ENCODE data around the gene DAP. TPM values are rescaled to one million over a fixed set of nuclear protein-coding genes. Genes with fewer than 3 reads are reported as not detected.

The DAP gene
- total and polyA plus RNA-seq, 2 experiments from 2014 or later, result 35.7 to 37.6 TPM

DNA sequence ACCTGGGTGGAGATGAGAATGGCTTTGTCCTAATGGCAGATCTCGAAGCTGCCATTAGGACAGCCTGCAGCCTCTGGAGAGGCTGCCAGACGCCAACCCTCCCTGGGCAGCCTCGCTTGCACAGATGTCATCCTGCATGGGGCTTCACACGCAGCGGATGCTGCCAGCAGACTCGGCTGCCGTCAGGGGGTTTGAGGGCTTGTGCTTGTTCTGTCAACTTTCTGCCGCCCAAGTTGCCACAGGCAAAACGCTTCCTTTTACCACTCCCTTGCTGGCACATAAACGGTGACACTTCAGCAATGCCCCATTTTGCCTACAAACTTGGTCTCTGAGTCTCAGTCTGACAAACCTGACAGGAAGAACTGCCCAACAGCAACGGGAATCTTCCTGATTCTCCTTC, 24.7 kb downstream of the DAP start:
- no peak for DNase-seq (ENCODE audit: low spot score)
- Histone ChIP-seq H3K79me2 (replicated peaks; ENCODE audit: insufficient read depth) (no peaks in the 10 kb centered on the region), H3K4me2 (no peak overlapping the region), H2AFZ (no peak overlapping the region), H3K4me3 (no peak overlapping the region), H3K36me3 (ENCODE audit: insufficient read depth) (no peaks in the 10 kb centered on the region; the same call in 1 of the 2 replicates), H3K27me3 (ENCODE audit: insufficient read depth) (no peaks in the 10 kb centered on the region), H3K4me1 (ENCODE audit: insufficient read depth) (no peaks in the 10 kb centered on the region), H4K20me1 (replicated peaks; ENCODE audit: insufficient read depth) (no peaks in the 10 kb centered on the region), H3K9me2 (ENCODE audit: insufficient read depth) (no peaks in the 10 kb centered on the region), H3K27ac (ENCODE audit: low read depth) (no peak overlapping the region), H3F3A (replicated peaks; ENCODE audit: low read depth) (no peaks in the 10 kb centered on the region)
- no peaks in the 10 kb centered on the region for H3K4me1 Mint-ChIP-seq
- TF ChIP-seq, protein P1, sequence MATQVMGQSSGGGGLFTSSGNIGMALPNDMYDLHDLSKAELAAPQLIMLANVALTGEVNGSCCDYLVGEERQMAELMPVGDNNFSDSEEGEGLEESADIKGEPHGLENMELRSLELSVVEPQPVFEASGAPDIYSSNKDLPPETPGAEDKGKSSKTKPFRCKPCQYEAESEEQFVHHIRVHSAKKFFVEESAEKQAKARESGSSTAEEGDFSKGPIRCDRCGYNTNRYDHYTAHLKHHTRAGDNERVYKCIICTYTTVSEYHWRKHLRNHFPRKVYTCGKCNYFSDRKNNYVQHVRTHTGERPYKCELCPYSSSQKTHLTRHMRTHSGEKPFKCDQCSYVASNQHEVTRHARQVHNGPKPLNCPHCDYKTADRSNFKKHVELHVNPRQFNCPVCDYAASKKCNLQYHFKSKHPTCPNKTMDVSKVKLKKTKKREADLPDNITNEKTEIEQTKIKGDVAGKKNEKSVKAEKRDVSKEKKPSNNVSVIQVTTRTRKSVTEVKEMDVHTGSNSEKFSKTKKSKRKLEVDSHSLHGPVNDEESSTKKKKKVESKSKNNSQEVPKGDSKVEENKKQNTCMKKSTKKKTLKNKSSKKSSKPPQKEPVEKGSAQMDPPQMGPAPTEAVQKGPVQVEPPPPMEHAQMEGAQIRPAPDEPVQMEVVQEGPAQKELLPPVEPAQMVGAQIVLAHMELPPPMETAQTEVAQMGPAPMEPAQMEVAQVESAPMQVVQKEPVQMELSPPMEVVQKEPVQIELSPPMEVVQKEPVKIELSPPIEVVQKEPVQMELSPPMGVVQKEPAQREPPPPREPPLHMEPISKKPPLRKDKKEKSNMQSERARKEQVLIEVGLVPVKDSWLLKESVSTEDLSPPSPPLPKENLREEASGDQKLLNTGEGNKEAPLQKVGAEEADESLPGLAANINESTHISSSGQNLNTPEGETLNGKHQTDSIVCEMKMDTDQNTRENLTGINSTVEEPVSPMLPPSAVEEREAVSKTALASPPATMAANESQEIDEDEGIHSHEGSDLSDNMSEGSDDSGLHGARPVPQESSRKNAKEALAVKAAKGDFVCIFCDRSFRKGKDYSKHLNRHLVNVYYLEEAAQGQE (IDR thresholded peaks at IDR 0.05; ENCODE audit: unreplicated experiment), result no peak
- TF ChIP-seq POLR2AphosphoS5 (IDR thresholded peaks at IDR 0.05; ENCODE audit: low read depth), result no peak
- no peak for TF ChIP-seq ZNF331 (CRISPR knock-in tag; IDR thresholded peaks at IDR 0.05; ENCODE audit: low read depth)
- TF ChIP-seq, protein P2, sequence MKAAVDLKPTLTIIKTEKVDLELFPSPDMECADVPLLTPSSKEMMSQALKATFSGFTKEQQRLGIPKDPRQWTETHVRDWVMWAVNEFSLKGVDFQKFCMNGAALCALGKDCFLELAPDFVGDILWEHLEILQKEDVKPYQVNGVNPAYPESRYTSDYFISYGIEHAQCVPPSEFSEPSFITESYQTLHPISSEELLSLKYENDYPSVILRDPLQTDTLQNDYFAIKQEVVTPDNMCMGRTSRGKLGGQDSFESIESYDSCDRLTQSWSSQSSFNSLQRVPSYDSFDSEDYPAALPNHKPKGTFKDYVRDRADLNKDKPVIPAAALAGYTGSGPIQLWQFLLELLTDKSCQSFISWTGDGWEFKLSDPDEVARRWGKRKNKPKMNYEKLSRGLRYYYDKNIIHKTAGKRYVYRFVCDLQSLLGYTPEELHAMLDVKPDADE (IDR thresholded peaks at IDR 0.05), result no peak
- TF ChIP-seq STAT1 (IDR thresholded peaks at IDR 0.05; ENCODE audit: unreplicated experiment), result no peak
- no peak for TF ChIP-seq ZNF114 (CRISPR knock-in tag; IDR thresholded peaks at IDR 0.05)
- TF ChIP-seq, protein P3, sequence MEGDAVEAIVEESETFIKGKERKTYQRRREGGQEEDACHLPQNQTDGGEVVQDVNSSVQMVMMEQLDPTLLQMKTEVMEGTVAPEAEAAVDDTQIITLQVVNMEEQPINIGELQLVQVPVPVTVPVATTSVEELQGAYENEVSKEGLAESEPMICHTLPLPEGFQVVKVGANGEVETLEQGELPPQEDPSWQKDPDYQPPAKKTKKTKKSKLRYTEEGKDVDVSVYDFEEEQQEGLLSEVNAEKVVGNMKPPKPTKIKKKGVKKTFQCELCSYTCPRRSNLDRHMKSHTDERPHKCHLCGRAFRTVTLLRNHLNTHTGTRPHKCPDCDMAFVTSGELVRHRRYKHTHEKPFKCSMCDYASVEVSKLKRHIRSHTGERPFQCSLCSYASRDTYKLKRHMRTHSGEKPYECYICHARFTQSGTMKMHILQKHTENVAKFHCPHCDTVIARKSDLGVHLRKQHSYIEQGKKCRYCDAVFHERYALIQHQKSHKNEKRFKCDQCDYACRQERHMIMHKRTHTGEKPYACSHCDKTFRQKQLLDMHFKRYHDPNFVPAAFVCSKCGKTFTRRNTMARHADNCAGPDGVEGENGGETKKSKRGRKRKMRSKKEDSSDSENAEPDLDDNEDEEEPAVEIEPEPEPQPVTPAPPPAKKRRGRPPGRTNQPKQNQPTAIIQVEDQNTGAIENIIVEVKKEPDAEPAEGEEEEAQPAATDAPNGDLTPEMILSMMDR (conservative IDR thresholded peaks at IDR 0.05; ENCODE audit: low read depth in 2 of 2), result no peak
- TF ChIP-seq EZH2 (IDR thresholded peaks at IDR 0.05; ENCODE audit: low read depth, unreplicated experiment), result no peak
- TF ChIP-seq JUNB (IDR thresholded peaks at IDR 0.05; ENCODE audit: unreplicated experiment), result no peak
- TF ChIP-seq, protein P4, sequence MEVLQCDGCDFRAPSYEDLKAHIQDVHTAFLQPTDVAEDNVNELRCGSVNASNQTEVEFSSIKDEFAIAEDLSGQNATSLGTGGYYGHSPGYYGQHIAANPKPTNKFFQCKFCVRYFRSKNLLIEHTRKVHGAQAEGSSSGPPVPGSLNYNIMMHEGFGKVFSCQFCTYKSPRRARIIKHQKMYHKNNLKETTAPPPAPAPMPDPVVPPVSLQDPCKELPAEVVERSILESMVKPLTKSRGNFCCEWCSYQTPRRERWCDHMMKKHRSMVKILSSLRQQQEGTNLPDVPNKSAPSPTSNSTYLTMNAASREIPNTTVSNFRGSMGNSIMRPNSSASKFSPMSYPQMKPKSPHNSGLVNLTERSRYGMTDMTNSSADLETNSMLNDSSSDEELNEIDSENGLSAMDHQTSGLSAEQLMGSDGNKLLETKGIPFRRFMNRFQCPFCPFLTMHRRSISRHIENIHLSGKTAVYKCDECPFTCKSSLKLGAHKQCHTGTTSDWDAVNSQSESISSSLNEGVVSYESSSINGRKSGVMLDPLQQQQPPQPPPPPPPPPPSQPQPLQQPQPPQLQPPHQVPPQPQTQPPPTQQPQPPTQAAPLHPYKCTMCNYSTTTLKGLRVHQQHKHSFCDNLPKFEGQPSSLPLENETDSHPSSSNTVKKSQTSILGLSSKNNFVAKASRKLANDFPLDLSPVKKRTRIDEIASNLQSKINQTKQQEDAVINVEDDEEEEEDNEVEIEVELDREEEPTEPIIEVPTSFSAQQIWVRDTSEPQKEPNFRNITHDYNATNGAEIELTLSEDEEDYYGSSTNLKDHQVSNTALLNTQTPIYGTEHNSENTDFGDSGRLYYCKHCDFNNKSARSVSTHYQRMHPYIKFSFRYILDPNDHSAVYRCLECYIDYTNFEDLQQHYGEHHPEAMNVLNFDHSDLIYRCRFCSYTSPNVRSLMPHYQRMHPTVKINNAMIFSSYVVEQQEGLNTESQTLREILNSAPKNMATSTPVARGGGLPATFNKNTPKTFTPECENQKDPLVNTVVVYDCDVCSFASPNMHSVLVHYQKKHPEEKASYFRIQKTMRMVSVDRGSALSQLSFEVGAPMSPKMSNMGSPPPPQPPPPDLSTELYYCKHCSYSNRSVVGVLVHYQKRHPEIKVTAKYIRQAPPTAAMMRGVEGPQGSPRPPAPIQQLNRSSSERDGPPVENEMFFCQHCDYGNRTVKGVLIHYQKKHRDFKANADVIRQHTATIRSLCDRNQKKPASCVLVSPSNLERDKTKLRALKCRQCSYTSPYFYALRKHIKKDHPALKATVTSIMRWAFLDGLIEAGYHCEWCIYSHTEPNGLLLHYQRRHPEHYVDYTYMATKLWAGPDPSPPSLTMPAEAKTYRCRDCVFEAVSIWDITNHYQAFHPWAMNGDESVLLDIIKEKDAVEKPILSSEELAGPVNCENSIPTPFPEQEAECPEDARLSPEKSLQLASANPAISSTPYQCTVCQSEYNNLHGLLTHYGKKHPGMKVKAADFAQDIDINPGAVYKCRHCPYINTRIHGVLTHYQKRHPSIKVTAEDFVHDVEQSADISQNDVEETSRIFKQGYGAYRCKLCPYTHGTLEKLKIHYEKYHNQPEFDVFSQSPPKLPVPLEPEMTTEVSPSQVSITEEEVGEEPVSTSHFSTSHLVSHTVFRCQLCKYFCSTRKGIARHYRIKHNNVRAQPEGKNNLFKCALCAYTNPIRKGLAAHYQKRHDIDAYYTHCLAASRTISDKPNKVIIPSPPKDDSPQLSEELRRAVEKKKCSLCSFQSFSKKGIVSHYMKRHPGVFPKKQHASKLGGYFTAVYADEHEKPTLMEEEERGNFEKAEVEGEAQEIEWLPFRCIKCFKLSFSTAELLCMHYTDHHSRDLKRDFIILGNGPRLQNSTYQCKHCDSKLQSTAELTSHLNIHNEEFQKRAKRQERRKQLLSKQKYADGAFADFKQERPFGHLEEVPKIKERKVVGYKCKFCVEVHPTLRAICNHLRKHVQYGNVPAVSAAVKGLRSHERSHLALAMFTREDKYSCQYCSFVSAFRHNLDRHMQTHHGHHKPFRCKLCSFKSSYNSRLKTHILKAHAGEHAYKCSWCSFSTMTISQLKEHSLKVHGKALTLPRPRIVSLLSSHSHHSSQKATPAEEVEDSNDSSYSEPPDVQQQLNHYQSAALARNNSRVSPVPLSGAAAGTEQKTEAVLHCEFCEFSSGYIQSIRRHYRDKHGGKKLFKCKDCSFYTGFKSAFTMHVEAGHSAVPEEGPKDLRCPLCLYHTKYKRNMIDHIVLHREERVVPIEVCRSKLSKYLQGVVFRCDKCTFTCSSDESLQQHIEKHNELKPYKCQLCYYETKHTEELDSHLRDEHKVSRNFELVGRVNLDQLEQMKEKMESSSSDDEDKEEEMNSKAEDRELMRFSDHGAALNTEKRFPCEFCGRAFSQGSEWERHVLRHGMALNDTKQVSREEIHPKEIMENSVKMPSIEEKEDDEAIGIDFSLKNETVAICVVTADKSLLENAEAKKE (CRISPR knock-in tag; IDR thresholded peaks at IDR 0.05), result no peak
- TF ChIP-seq NANOG (IDR thresholded peaks at IDR 0.05; ENCODE audit: borderline replicate concordance), result no peak
- no peak for TF ChIP-seq CREB1 (CRISPR knock-in tag; IDR thresholded peaks at IDR 0.05; ENCODE audit: low read depth)
- no peak overlapping the region for H3K27ac Mint-ChIP-seq
- H3K36me3 Mint-ChIP-seq (ENCODE audit: low read depth), result peaks cover 45% of the 10 kb centered on the region
- H3K4me3 Mint-ChIP-seq, result no peak overlapping the region
- no peak for ATAC-seq
- H3K27me3 Mint-ChIP-seq (ENCODE audit: insufficient read depth, low read depth, poor library complexity), result no peaks in the 10 kb centered on the region
- peaks cover 13% of the 10 kb centered on the region for H3K9me3 Mint-ChIP-seq
